HG03439 (cell line): ENCODE measurements around the gene ADAMTS10.
"Not testable (repeated sequence)": the region's sequence is repeated elsewhere in the genome, so short reads cannot be mapped to it uniquely, and the experiment has no call there.

Experiments used
- ATAC-seq: cut with Tn5 transposase; IDR thresholded peaks from one replicate; pipeline ENCODE4 v1.9.1; 2021; ENCODE audit warnings: mild to moderate bottlenecking, moderate library complexity; ENCODE audit not compliant: unreplicated experiment

ADAMTS10 gene

DNA sequence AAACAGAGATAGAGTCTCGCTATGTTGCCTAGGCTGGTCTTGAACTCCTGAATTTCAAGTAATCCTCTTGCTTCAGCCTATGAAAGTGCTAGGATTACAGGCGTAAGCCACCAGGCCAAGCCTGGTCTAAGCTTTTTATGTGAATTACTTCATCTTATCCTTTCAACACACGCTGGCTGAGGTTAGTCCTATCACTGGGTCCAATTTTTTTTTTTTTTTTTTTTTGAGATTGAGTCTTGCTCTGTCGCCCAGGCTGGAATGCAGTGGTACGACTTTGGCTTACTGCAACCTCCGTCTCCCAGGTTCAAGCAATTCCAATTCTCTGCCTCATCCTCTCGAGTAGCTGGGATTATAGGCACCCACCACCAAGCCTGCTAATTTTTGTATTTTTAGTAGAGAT, 43.7 kb downstream of the ADAMTS10 start:
- ATAC-seq = no peak

DNA sequence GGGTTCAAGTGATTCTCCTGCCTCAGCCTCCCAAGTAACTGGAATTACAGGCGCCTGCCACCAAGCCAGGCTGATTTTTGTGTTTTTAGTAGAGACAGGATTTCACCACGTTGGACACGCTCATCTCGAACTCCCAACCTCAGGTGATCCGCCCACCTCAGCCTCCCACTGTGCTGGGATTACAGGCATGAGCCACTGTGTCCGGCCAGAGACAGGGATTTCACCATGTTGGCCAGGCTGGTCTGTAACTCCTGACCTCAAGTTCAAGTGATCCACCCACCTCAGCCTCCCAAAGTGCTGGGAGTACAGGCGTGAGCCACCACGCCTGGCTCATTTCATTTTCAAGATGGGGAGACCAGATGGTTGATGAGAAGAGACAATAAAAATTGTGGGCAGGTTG, 45.6 kb downstream of the ADAMTS10 start:
- not testable (repeated sequence) for ATAC-seq

DNA sequence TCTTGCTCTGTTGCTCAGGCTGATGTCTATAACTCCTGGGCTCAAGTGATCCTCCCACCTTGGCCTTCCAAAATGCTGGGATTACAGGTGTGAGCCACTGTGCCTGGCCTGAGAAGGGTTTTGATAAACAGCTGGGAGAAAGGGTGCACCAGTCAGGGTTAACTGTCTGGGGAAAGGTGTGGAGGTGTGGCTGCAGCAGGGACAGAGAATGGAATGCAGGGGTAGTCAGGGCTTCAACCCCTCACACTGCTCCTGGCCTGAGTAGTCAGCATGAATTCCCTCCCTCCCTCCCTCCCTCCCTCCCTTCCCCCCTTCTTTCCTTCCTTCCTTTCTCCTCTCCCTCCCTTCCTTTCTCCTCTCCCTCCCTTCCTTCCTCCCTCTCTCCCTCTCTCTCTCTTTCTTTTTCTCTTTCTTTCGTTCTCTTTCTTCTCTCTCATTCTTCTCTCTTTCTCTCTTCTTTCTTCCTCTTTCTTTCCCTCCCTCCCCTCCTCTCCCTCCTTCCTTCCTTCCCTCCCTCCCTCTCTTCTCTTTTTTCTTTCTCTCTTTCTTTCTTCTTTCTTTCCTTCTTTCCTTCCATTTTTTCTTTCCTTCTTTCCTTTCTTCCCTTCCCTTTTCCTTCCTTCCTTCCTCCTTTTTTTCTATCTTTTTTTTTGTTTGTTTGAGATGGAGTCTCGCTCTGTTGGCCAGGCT, 49.3 kb downstream of the ADAMTS10 start:
- no peak for ATAC-seq

DNA sequence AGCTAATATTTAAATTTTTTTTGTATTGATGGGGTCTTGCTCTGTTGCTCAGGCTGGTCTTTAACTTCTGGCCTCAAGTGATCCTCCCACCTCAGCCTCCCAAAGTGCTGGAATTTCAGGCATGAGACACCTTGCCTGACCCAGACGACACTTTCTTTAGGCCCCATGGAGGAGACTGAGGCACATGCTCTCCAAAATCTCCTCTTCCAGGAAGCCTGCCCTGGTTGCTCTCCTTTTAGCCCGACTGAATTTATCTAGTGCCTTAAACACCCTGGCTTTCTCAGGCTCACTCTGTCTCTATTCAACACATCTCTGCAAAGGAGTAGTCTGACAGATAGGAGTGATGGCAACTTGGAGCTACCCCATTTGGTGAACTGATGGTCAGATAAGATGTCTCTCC, 52.2 kb downstream of the ADAMTS10 start:
- ATAC-seq = no peak

DNA sequence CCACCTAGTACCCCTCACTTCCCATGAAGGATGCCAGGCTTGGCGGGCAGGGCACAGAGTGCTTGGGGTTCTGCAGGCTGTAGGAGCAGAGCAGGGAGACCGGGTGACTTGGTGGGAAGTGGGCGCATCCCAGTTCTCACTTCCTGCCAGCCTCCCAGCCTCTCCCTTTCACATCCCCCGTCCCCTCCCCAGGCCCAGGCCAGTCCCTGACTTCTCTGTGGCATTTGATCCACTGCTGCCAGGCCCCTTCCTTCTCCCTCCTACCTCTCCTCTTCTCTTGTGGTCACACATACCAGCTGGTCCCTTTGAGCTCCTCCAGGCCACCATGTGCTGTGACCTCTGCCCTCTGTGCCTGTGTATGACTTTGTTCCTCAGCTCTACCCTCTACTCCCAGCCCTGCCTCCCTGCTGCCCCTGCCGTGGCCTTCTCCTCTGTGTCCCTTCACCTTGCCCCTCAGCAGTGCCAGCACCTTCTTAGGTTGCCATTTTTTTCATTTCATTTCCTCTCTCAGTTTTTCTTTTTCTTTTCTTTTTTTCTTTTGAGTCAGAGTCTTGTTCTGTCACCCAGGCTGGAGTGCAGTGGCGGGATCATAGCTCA, 52.8 kb downstream of the ADAMTS10 start:
- ATAC-seq = no peak

DNA sequence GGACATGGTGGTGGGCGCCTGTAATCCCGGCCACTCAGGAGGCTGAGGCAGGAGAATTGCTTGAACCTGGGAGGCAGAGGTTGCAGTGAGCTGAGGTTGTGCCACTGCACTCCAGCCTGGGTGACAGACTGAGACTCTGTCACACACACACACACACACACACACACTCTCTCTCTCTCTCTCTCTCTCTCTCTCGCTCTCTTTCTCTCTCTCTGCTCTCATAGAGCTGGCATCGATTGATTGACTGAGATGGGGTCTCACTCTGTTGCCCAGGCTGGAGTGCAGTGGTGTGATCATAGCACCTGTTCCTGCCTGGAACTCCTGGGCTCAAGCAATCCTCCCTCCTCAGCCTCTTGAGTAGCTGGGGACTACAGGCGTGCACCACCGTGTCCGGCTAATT, 56.8 kb downstream of the ADAMTS10 start:
- not testable (repeated sequence) for ATAC-seq

DNA sequence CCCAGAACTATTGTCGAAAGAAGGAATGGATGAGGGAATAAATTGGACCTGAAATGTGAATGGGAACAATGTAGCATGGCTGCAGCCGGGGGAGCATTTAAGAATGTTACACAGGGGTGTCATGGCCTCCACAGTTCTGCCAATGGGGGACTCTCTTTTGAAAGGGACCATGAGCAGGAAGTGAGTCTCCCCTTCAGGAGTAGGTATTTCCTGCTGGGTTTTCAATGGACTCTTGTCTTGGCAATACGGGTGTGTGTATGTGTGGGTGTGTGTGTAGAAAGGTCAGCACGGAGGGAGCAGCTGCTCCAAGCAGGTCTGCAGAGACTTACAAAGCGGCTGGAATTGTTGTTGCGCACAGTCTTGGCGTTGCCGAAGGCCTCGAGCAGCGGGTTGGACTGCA, 57.7 kb downstream of the ADAMTS10 start:
- ATAC-seq = no peak

DNA sequence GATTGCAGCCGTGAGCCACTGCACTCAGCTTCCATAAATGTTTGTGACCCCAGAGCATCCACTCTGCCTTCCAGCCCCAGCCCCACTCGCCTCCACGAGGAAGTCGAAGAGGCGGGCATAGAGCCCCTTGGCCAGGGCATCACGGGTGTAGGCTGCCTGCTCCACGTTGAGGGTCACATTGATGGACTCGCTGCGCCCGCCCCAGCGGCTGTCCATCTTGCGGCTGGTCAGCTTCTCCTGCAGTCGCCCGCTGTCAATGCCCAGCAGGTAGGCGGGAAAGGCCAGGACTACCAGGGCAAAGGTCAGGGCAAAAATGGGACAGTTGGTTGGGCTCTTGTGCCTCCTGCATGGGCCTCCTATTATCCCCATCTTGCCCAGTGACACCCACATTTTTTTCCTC, 60.4 kb downstream of the ADAMTS10 start:
- ATAC-seq = no peak

DNA sequence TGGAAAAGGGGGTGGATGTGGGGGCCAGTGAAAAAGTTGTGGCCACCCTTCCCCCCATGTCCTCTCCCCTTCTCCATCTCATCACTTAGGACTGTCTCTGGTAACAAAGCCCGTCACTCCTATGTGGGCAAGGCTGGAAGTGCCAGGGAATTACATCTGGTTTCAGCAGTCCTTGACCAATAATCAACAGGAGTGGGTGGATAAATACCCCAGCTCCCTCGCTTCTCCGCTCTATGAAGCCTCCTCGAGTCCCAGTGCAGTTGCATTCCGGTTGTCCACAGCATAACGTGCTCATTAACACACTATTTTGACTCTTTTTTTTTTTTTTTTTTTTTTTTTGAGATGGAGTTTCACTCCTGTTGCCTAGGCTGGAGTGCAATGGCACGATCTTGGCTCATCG, 64.8 kb downstream of the ADAMTS10 start:
- no peak for ATAC-seq

DNA sequence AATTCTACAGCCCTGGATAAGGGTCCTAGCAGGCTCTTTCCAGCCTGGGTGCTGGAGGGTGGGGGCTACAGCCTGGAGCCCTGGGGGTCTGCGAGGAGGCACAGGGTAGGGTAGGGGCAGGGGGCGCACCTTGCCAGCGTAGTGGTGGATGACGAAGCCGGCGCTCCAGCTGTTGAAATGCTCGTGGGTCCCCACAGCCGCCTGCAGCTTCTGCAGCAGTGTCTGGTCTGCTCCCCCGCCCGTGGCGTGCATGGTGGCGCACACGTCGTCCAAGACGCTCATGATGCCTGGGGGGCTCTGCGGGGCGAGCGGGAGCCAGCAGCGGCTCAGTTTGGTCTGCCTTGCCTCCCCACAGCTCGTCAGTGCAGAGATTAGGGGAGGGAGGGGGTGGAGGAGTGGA, 66.3 kb downstream of the ADAMTS10 start:
- ATAC-seq = no peak

DNA sequence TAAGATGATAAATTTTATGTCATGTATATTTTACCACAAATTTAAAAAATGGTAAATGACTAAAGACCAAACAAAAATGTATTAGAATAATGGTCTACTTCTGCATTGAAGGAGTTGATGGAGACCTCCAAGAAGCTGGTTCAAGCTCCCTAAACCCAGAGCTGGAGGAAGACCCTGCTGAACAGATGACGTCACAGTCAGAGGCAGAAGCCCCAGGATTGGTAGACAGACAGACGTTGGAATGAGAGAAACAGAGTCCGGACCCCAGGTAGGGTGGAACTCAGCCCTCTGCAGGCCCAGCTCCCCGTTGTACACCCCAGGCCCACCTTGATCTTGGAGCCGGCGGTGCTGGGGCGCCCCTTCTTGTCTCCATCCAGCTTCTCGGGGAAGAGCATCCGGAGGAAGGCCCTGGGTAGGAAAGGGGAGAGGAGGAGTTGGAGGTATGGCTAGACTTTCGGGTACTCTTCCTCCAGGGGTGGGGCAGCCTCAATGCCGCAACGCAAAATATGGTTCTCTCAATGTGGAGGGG, 70.8 kb downstream of the ADAMTS10 start:
- ATAC-seq = no peak

DNA sequence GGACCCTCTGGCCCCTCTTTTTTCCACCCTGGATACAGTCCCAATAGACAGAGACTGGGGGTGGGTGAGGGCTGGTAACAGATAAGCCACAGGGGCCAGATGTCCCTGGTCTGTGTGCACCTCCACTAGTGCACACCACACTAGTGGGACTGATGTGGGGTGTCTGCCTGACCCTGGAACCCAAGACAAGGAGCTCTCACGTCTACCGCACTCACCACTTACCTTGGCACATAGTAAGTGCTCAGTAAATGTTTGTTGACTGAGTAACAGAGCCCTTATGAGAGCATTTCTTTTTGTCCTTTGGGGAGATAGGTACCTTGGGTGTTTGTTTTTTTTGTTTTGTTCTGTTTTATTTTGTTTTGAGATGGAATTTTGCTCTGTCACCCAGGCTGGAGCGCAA, 73.4 kb downstream of the ADAMTS10 start:
- ATAC-seq = no peak

DNA sequence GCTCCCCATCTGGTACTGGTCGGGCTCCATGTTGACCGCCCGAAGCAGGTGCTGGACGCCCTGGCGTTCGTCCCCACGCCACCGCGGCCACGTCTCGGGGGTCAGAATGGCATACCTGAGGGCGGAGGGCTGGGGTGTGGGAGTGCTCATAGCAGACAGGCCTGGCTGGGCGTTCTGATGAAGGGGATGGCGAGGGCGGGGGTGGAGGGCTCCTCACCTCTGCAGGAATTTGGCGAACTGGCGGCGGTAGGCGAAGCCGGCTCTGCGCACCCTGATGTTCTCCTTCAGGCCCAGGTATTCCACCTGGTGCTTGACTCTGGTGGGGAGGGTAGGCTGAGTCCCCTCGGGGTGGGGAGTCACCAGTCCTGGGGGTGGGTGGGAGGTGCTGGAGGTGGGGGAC, 74.2 kb downstream of the ADAMTS10 start:
- ATAC-seq = no peak

DNA sequence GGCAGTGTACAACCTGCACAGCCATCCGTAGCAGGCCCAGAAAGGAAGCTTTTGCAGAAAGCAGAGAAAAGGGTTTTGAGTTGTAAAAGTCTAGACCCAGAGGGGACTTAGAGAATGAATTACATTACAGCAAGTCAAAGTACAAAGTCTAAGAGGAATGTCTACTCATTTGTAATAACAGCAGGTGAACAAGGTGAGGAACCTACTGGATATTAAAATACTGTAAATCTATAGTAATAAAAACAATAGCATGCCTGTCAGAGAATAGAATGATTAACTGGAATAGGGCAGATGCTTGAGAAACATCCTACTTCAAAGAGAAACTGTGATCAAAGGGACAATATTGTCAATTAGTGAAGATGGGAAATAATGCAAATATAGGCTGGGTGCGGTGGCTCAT, 78.3 kb downstream of the ADAMTS10 start:
- no peak for ATAC-seq

DNA sequence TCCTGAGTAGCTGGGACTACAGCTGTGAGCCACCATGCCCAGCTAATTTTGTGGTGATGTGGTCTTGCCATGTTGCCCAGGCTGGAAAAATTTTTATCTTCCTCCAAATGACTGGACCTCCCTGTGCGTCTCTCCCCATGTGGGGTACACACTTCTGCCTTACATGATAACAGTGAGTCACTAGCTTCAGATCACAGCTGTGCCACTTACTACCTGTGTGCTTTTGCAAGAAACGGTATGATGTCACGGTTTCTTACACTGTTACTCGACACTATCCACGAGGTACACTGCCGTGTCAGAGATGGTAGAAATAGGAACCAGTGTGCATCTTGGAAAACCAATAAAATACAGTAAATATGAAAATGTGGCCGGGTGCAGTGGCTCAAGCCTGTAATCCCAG, 79.0 kb downstream of the ADAMTS10 start:
- ATAC-seq = no peak
